Prostate gland (tissue), 2 donors: ENCODE measurements around the gene KCNJ6. TPM values are rescaled to one million over a fixed set of nuclear protein-coding genes. Genes with fewer than 3 reads are reported as not detected.
"Not testable (repeated sequence)": the region's sequence is repeated elsewhere in the genome, so short reads cannot be mapped to it uniquely, and the experiment has no call there.

ENCODE experiments used
- DNase-seq: peaks from one replicate; pipeline ENCODE4 v3.0.0-alpha.2; 2019; ENCODE audit warnings: low spot score
- H3K27ac ChIP-seq, 2 donors: fragments of 200-600 bp; sonication (generic); 2 replicates each; pipeline ENCODE4 v1.5.1; 2017 to 2019
- H3K27me3 ChIP-seq: fragments of 200-600 bp; sonication (generic); replicated peaks from 2 replicates; pipeline ENCODE4 v1.5.1; 2019; ENCODE audit not compliant: insufficient read depth
- H3K36me3 ChIP-seq, 2 donors: fragments of 200-600 bp; sonication (generic); 1 replicate in 1 of 2; 2 replicates in 1 of 2; pipeline versions ENCODE4 v1.5.1 to v1.8.1; 2017 to 2019
- H3K4me1 ChIP-seq: fragments of 200-600 bp; sonication (generic); replicated peaks from 2 replicates; pipeline ENCODE4 v1.5.1; 2019
- H3K4me3 ChIP-seq, 2 donors: fragments of 200-600 bp; sonication (generic); 2 replicates each; pipeline ENCODE4 v1.5.1; 2017 to 2019
- H3K9me3 ChIP-seq: fragments of 200-600 bp; sonication (generic); 2 replicates; pipeline ENCODE4 v1.5.1; 2017
- POLR2A ChIP-seq: fragments of 450-650 bp; IDR thresholded peaks from one replicate; pipeline ENCODE4 v1.6.1; 2016; ENCODE audit warnings: antibody characterized with exemption, mild to moderate bottlenecking
- POLR2AphosphoS5 ChIP-seq: sonication (generic); formaldehyde crosslinking; IDR thresholded peaks from one replicate; pipeline ENCODE4 v1.6.1; 2017; ENCODE audit warnings: antibody characterized with exemption
- WGBS: methylation state at CpG from one replicate; pipeline ENCODE4 v1.1.5; 2018; 5-methylcytosine and 5-hydroxymethylcytosine counted together
- intact Hi-C: fragments of 100-400 bp; cut with DNase I; formaldehyde crosslinking; loops from one replicate; pipeline ENCODE4 v1.14.2; 2022
- total RNA-seq, 2 donors: library from RNA; depleted of rRNA; stranded (reverse); fragments of >200 nt; gene quantifications; one replicate each; pipeline ENCODE4 v1.1.0, GENCODE V29; 2016
- TF ChIP-seq, protein P1 (sequence below), 4 experiments: fragments of 200-600 bp in 2 of 4; fragments of 450-650 bp in 2 of 4; sonication (generic) in 2 of 4; IDR thresholded peaks; 1 replicate in 3 of 4; 2 replicates in 1 of 4; pipeline ENCODE4 v1.5.1; 2016 to 2019; ENCODE audit warnings: antibody characterized with exemption in 4 of 4, mild to moderate bottlenecking in 2 of 4, moderate library complexity in 2 of 4

Gene KCNJ6
- total RNA-seq, 2 donors from 2014 or later: 0.23 to 0.36 TPM

DNA sequence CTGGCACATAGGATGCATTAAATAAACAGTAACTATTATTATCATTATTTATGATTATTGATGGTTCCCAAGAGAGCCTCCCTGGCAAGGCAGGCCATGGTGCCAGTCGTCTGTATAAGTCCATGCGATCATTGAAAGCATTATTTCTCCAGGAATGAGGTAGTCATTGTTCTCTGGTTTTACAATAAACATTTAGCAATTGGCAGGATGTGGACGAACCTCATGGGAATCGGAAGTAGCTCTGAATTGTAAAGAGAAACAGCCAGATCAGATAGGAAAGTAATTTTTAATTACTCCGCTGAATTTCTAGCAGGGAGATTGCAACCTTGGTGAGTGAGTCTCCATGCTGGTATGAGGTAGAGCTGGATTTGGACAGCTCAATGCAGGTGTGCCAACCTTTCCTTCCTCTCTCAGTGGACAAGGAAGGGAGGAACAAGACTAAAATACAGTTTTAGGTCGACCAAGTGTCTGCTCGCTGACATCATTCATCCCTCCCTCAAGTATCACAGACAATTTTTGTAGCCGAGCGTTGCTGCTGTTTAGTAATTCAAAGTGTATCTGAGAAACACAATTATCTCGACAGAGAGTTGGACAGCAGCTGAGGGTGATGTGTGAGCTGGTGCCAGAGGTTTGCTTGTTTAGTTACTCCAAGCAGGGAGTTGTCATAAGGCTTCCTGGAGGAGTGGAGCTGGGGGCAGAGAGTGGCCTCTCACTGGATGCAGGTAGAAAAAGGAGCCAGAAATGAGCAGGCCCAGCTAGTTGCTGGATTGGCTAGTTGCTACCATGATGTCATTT, 250.8 kb downstream of the KCNJ6 start:
- H3K27me3 ChIP-seq: no peaks in the 10 kb centered on the region
- no peaks in the 10 kb centered on the region for H3K36me3 ChIP-seq
- no peak overlapping the region for H3K4me3 ChIP-seq
- TF ChIP-seq, protein P1, sequence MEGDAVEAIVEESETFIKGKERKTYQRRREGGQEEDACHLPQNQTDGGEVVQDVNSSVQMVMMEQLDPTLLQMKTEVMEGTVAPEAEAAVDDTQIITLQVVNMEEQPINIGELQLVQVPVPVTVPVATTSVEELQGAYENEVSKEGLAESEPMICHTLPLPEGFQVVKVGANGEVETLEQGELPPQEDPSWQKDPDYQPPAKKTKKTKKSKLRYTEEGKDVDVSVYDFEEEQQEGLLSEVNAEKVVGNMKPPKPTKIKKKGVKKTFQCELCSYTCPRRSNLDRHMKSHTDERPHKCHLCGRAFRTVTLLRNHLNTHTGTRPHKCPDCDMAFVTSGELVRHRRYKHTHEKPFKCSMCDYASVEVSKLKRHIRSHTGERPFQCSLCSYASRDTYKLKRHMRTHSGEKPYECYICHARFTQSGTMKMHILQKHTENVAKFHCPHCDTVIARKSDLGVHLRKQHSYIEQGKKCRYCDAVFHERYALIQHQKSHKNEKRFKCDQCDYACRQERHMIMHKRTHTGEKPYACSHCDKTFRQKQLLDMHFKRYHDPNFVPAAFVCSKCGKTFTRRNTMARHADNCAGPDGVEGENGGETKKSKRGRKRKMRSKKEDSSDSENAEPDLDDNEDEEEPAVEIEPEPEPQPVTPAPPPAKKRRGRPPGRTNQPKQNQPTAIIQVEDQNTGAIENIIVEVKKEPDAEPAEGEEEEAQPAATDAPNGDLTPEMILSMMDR (IDR thresholded peaks at IDR 0.05): no peak
- TF ChIP-seq POLR2AphosphoS5 (no peak), POLR2A (no peak)
- DNase-seq: no peak
- intact Hi-C loops: no loop called here
- 12% methylated on average over 10 of the region's 10 CpGs for WGBS
- no peaks in the 10 kb centered on the region for H3K4me1 ChIP-seq
- no peaks in the 10 kb centered on the region for H3K9me3 ChIP-seq
- H3K27ac ChIP-seq: no peak overlapping the region

DNA sequence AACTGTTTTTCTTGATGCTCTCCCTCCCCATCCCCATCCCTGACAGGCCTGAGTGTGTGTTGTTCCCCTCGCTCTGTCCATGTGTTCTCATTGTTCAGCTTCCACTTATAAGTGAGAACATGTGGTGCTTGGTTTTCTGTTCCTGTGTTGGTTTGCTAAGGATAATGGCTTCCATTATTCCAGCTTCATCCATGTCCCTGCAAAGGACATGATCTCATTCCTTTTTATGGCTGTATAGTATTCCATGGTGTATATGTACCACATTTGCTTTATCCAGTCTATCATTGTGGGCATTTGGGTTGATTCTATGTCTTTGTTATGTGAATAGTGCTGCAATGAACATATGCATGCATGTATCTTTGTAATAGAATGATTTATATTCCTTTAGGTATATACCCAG, 254.0 kb downstream of the KCNJ6 start:
- 93% methylated on average over 1 of the region's 1 CpG for WGBS

DNA sequence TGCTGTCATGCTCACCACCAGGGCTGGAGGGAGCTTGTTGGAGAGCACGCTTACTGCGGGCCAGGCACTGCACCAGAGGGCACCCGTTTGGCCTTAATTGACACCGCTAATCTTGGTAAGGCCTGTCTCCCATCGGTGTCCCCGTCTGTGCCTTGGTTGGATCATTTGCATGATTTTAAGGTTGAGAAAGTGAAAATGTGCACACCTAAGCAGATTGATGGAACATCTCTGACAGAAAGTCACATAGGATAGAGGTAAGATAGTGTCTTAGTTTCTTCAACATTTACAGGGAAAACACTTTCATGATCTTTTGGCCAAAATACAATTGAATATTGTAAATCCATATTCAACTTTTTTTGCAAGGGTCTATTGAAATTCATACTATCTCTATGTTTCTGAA, 255.5 kb downstream of the KCNJ6 start:
- H3K27me3 ChIP-seq: no peaks in the 10 kb centered on the region
- intact Hi-C loops: no loop called here
- H3K27ac ChIP-seq: no peak overlapping the region
- H3K36me3 ChIP-seq: no peaks in the 10 kb centered on the region
- TF ChIP-seq POLR2AphosphoS5 (no peak), POLR2A (no peak)
- TF ChIP-seq, protein P1 (IDR thresholded peaks at IDR 0.05): no peak
- WGBS: 95% methylated on average over 6 of the region's 6 CpGs
- peaks cover 12% of the 10 kb centered on the region for H3K4me1 ChIP-seq
- DNase-seq: no peak
- H3K4me3 ChIP-seq: no peak overlapping the region
- H3K9me3 ChIP-seq: no peaks in the 10 kb centered on the region

More for the DNA sequence above, 254.0 kb downstream of the KCNJ6 start:
- H3K4me3 ChIP-seq, H3K27ac ChIP-seq, DNase-seq, H3K9me3 ChIP-seq, intact Hi-C loops, H3K27me3 ChIP-seq, H3K36me3 ChIP-seq: not testable (repeated sequence)
- H3K4me1 ChIP-seq: peaks cover 12% of the 10 kb centered on the region

DNA sequence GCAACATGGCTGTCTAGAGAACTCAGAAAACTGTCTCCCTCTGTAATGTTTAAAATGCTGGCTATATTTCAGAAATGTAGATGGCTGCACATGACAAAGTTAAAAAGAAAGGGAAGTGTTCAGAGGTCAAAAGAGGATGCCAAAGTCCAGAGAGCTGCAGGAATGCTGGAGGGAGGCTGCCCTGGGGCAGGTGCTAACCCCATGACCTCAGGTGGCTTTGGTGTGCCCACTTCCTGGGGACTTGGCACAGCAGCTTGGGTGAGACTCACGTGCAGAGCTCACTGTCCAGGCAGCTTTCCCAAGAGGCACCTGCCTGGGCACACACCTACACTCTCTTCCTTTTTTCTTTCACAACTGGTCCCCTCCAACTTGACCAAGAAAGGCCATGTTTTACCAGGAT, 256.4 kb downstream of the KCNJ6 start:
- Histone ChIP-seq H3K4me1 (peaks cover 12% of the 10 kb centered on the region), H3K27me3 (no peaks in the 10 kb centered on the region), H3K9me3 (no peaks in the 10 kb centered on the region), H3K27ac (no peak overlapping the region), H3K4me3 (no peak overlapping the region), H3K36me3 (no peaks in the 10 kb centered on the region)
- intact Hi-C loops: no loop called here
- WGBS: 91% methylated on average over 1 of the region's 1 CpG
- DNase-seq: no peak
- TF ChIP-seq POLR2A: no peak
- TF ChIP-seq, protein P1 (IDR thresholded peaks at IDR 0.05): no peak
- TF ChIP-seq POLR2AphosphoS5: no peak

DNA sequence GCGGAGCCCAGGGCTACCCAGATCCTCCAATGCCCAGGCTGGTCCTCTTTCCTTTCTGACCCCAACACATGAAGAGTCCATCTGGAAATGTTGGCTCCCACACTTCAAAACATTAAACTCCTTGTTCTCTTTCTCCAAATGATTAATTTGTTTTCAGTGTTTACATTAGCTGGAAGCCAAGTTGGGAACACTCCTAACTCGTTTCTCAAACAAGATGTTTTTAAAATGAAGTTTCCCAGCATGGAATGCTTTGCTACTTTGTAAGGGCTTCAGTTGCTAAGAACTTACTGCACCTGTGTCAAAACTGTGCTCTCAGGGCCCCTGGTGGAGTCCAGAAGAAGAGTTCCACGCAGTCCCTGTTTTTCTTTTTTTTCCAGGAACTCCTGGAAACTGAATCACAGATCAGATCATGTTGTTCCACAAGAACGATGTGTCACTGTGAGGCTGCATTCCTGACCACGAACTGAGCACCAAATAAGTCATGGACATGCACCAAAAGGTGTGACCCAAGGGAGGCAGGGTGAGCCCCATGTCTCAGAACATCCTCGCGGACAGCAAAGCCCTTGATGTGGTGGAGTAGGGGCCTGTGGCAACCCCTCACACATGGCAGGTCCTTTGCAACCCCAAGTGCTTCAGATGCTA, 257.3 kb downstream of the KCNJ6 start:
- H3K4me1 ChIP-seq: peaks cover 12% of the 10 kb centered on the region
- H3K27ac ChIP-seq: peak overlapping the region; percentile 50 to 61
- no peak overlapping the region for H3K4me3 ChIP-seq
- 17% methylated on average over 7 of the region's 7 CpGs for WGBS
- no peaks in the 10 kb centered on the region for H3K36me3 ChIP-seq
- peak; percentile 50 for DNase-seq
- TF ChIP-seq, protein P1 (IDR thresholded peaks at IDR 0.05): peak in 3 of 4 experiments; percentile 10 to 33 (median 14)
- peak; percentile 79 for TF ChIP-seq POLR2AphosphoS5
- no peak for TF ChIP-seq POLR2A
- H3K27me3 ChIP-seq: no peaks in the 10 kb centered on the region
- intact Hi-C loops: no loop called here
- no peaks in the 10 kb centered on the region for H3K9me3 ChIP-seq
